ENCODE data around the gene PGA5. TPM values are rescaled to one million over a fixed set of nuclear protein-coding genes. Genes with fewer than 3 reads are reported as not detected.

The PGA5 gene
- total RNA-seq, 1 donor, result not detected

GRCh38 chr11:61273178-61274078, 32.5 kb downstream of the PGA5 start:
- no peak for TF ChIP-seq CTCF (IDR thresholded peaks at IDR 0.05; ENCODE audit: extremely low read depth, low read depth, low read length)
- H3K27ac ChIP-seq (ENCODE audit: low read depth, low read length), result no peak overlapping the region
- H3K4me2 ChIP-seq (ENCODE audit: insufficient read depth, low read length), result no peak overlapping the region
- H3K27me3 ChIP-seq (ENCODE audit: insufficient read depth, low read length), result no peaks in the 10 kb centered on the region
- DNase-seq (ENCODE audit: insufficient read length, low spot score, missing footprints), result peak; percentile 69
- peaks cover 3% of the 10 kb centered on the region for H3K36me3 ChIP-seq (ENCODE audit: insufficient read depth, low read length)
- H3K9me3 ChIP-seq (ENCODE audit: low read depth, low read length), result no peaks in the 10 kb centered on the region
- H2AFZ ChIP-seq (ENCODE audit: low read length), result no peak overlapping the region
- no peak overlapping the region for H3K4me3 ChIP-seq (ENCODE audit: insufficient read depth, low read length)
- no peaks in the 10 kb centered on the region for H3K4me1 ChIP-seq (ENCODE audit: insufficient read depth, low read length)
- H3K79me2 ChIP-seq (ENCODE audit: insufficient read depth, low read length), result no peaks in the 10 kb centered on the region
- peaks cover 2% of the 10 kb centered on the region for H4K20me1 ChIP-seq (ENCODE audit: insufficient read depth, low read length)

GRCh38 chr11:61274084-61274483, 33.1 kb downstream of the PGA5 start:
- TF ChIP-seq CTCF (IDR thresholded peaks at IDR 0.05; ENCODE audit: extremely low read depth, low read depth, low read length), result no peak

GRCh38 chr11:61275191-61275590, 34.2 kb downstream of the PGA5 start:
- Histone ChIP-seq H3K4me3 (ENCODE audit: insufficient read depth, low read length) (no peak overlapping the region), H3K36me3 (ENCODE audit: insufficient read depth, low read length) (peaks cover 6% of the 10 kb centered on the region), H3K9me3 (ENCODE audit: low read depth, low read length) (no peaks in the 10 kb centered on the region), H3K4me1 (ENCODE audit: insufficient read depth, low read length) (no peaks in the 10 kb centered on the region), H3K4me2 (ENCODE audit: insufficient read depth, low read length) (no peak overlapping the region), H2AFZ (ENCODE audit: low read length) (no peak overlapping the region), H4K20me1 (ENCODE audit: insufficient read depth, low read length) (peaks cover 2% of the 10 kb centered on the region), H3K79me2 (ENCODE audit: insufficient read depth, low read length) (no peaks in the 10 kb centered on the region), H3K27ac (ENCODE audit: low read depth, low read length) (no peak overlapping the region), H3K27me3 (ENCODE audit: insufficient read depth, low read length) (no peaks in the 10 kb centered on the region)
- TF ChIP-seq CTCF (IDR thresholded peaks at IDR 0.05; ENCODE audit: extremely low read depth, low read depth, low read length), result no peak
- no peak for DNase-seq (ENCODE audit: insufficient read length, low spot score, missing footprints)

More at GRCh38 chr11:61274084-61274483, 33.1 kb downstream of the PGA5 start:
- no peak overlapping the region for H3K4me3 ChIP-seq (ENCODE audit: insufficient read depth, low read length)
- peaks cover 2% of the 10 kb centered on the region for H4K20me1 ChIP-seq (ENCODE audit: insufficient read depth, low read length)
- H3K79me2 ChIP-seq (ENCODE audit: insufficient read depth, low read length), result no peaks in the 10 kb centered on the region
- H3K27ac ChIP-seq (ENCODE audit: low read depth, low read length), result no peak overlapping the region
- no peak overlapping the region for H2AFZ ChIP-seq (ENCODE audit: low read length)
- no peak for DNase-seq (ENCODE audit: insufficient read length, low spot score, missing footprints)
- H3K27me3 ChIP-seq (ENCODE audit: insufficient read depth, low read length), result no peaks in the 10 kb centered on the region
- H3K4me2 ChIP-seq (ENCODE audit: insufficient read depth, low read length), result no peak overlapping the region
- no peaks in the 10 kb centered on the region for H3K9me3 ChIP-seq (ENCODE audit: low read depth, low read length)
- H3K36me3 ChIP-seq (ENCODE audit: insufficient read depth, low read length), result peaks cover 3% of the 10 kb centered on the region
- no peaks in the 10 kb centered on the region for H3K4me1 ChIP-seq (ENCODE audit: insufficient read depth, low read length)

- H3K27me3 ChIP-seq (ENCODE audit: insufficient read depth, low read length), result peaks cover 4% of the 10 kb centered on the region
- no peak overlapping the region for H2AFZ ChIP-seq (ENCODE audit: low read length)
- no peak for DNase-seq (ENCODE audit: insufficient read length, low spot score, missing footprints)
- peaks cover 3% of the 10 kb centered on the region for H3K36me3 ChIP-seq (ENCODE audit: insufficient read depth, low read length)
- no peak overlapping the region for H3K4me3 ChIP-seq (ENCODE audit: insufficient read depth, low read length)
- H3K4me2 ChIP-seq (ENCODE audit: insufficient read depth, low read length), result no peak overlapping the region
- no peak overlapping the region for H3K27ac ChIP-seq (ENCODE audit: low read depth, low read length)
- no peaks in the 10 kb centered on the region for H3K79me2 ChIP-seq (ENCODE audit: insufficient read depth, low read length)
- peaks cover 4% of the 10 kb centered on the region for H4K20me1 ChIP-seq (ENCODE audit: insufficient read depth, low read length)
- no peaks in the 10 kb centered on the region for H3K9me3 ChIP-seq (ENCODE audit: low read depth, low read length)
- peaks cover 3% of the 10 kb centered on the region for H3K4me1 ChIP-seq (ENCODE audit: insufficient read depth, low read length)
- no peak for TF ChIP-seq CTCF (IDR thresholded peaks at IDR 0.05; ENCODE audit: extremely low read depth, low read depth, low read length)
Measured at GRCh38 chr11:61277186-61278000, 36.4 kb downstream of the PGA5 start.

All from osteoblast (primary cell).